CD4-positive, alpha-beta memory T cell (primary cell): ENCODE data around the gene C4BPB. TPM values are rescaled to one million over a fixed set of nuclear protein-coding genes. Genes with fewer than 3 reads are reported as not detected.

Experiments used
- CTCF ChIA-PET: fragments of 350-600 bp; sonication (Branson Sonifier 250); formaldehyde crosslinking; loops from one replicate; lab custom pipeline; 2021; ENCODE audit warnings: inconsistent platforms; ENCODE audit not compliant: partially characterized antibody; lab: Charles Lee
- POLR2A ChIA-PET: fragments of 350-600 bp; sonication (Branson Sonifier 250); formaldehyde crosslinking; loops from one replicate; lab custom pipeline; 2021; ENCODE audit not compliant: partially characterized antibody; lab: Charles Lee
- DNase-seq, 5 donors: peaks; one replicate each; pipeline versions ENCODE4 v3.0.0 to v3.0.0-alpha.2; 2020 to 2022; ENCODE audit warnings: mixed read lengths in 1 of 5
- H3K27ac ChIP-seq: one replicate; pipeline ENCODE4 v1.7.0; 2013; ENCODE audit warnings: low read depth, low read length
- H3K27me3 ChIP-seq: 2 replicates; pipeline ENCODE4 v1.7.0; 2013; ENCODE audit warnings: mild to moderate bottlenecking, low read length, moderate library complexity; ENCODE audit not compliant: insufficient read depth
- H3K36me3 ChIP-seq: 2 replicates; pipeline ENCODE4 v1.7.0; 2013; ENCODE audit warnings: mild to moderate bottlenecking, low read length, moderate library complexity; ENCODE audit not compliant: insufficient read depth
- H3K4me1 ChIP-seq: 2 replicates; pipeline ENCODE4 v1.7.0; 2013; ENCODE audit warnings: mild to moderate bottlenecking, low read length, moderate library complexity; ENCODE audit not compliant: insufficient read depth
- H3K4me3 ChIP-seq, 2 donors: one replicate each; pipeline ENCODE4 v1.7.0; 2013; ENCODE audit warnings: low read length in 2 of 2, mild to moderate bottlenecking in 1 of 2
- H3K9me3 ChIP-seq, 2 donors: one replicate each; pipeline ENCODE4 v1.7.0; 2013; ENCODE audit warnings: low read length in 2 of 2, control low read depth in 1 of 2; ENCODE audit not compliant: control insufficient read depth in 1 of 2
- H3K27ac Mint-ChIP-seq, 7 donors: one replicate each; pipeline ENCODE4 v1.8.0; 2020 to 2021; ENCODE audit warnings: mixed read lengths in 7 of 7, mild to moderate bottlenecking in 6 of 7, inconsistent platforms in 3 of 7, moderate library complexity in 3 of 7
- H3K27me3 Mint-ChIP-seq, 2 donors: one replicate each; pipeline ENCODE4 v1.8.0; 2020 to 2021; ENCODE audit warnings: mixed read lengths in 2 of 2
- H3K36me3 Mint-ChIP-seq, 2 donors: one replicate each; pipeline ENCODE4 v1.8.0; 2020 to 2021; ENCODE audit warnings: mixed read lengths in 2 of 2, inconsistent platforms in 1 of 2, mild to moderate bottlenecking in 1 of 2
- H3K4me1 Mint-ChIP-seq, 4 donors: one replicate each; pipeline ENCODE4 v1.8.0; 2020 to 2021; ENCODE audit warnings: mixed read lengths in 4 of 4, mild to moderate bottlenecking in 1 of 4
- H3K4me3 Mint-ChIP-seq, 8 donors: one replicate each; pipeline ENCODE4 v1.8.0; 2020 to 2021; ENCODE audit warnings: mixed read lengths in 8 of 8, mild to moderate bottlenecking in 7 of 8, moderate library complexity in 6 of 8, inconsistent platforms in 3 of 8
- H3K9me3 Mint-ChIP-seq, 8 donors: one replicate each; pipeline ENCODE4 v1.8.0; 2020 to 2021; ENCODE audit warnings: mixed read lengths in 8 of 8, mild to moderate bottlenecking in 5 of 8, inconsistent platforms in 3 of 8, moderate library complexity in 1 of 8
- intact Hi-C: fragments of 100-400 bp; cut with micrococcal nuclease; formaldehyde crosslinking; loops from one replicate; pipeline ENCODE4 v1.15.1; 2023
- polyA plus RNA-seq, 2 donors: library from polyadenylated mRNA; unstranded; fragments of 300-500 nt; fragmentation: Illumina TruSeq; gene quantifications; one replicate each; pipeline ENCODE4 v1.2.3, GENCODE V29; 2021
- total RNA-seq, 2 experiments: library from RNA; stranded (reverse); gene quantifications; one replicate each; pipeline ENCODE4 v1.2.3, GENCODE V29; 2021

The C4BPB gene
- total and polyA plus RNA-seq, 4 experiments from 2014 or later = 0.35 to 0.90 TPM; not detected in 2

- Histone ChIP-seq H3K4me1 (peaks cover 1% of the 10 kb centered on the region), H3K4me3 (no peak overlapping the region), H3K9me3 (no peaks in the 10 kb centered on the region), H3K36me3 (no peaks in the 10 kb centered on the region), H3K27me3 (no peaks in the 10 kb centered on the region), H3K27ac (no peak overlapping the region)
- intact Hi-C loops = loop anchor here (5.0 to 10.0 kb wide), 4 partner anchors 69 to 442 kb away; partner anchors contain the start of gene DYRK3
- ChIA-PET POLR2A (interaction anchor here (0.6 kb wide), 1 partner anchor 1973 kb away, joined by 3 read pairs; no protein-coding TSS in a partner anchor), CTCF (interaction anchor here (0.7 to 5.1 kb wide), 10 partner anchors 8 to 331 kb away, joined by 3 to 29 read pairs (median 4); partner anchors contain the start of gene PFKFB2)
- Mint-ChIP-seq H3K4me3 (no peak overlapping the region), H3K27me3 (peaks cover 4 to 9% of the 10 kb centered on the region in 2 donors), H3K9me3 (no peaks in the 10 kb centered on the region), H3K4me1 (peaks cover 1 to 6% (median 2%) of the 10 kb centered on the region in 4 donors), H3K27ac (no peak overlapping the region), H3K36me3 (no peaks in the 10 kb centered on the region)
- DNase-seq = no peak
Measured at GRCh38 chr1:207076181-207076955, 12.3 kb upstream of the C4BPB start.

DNA sequence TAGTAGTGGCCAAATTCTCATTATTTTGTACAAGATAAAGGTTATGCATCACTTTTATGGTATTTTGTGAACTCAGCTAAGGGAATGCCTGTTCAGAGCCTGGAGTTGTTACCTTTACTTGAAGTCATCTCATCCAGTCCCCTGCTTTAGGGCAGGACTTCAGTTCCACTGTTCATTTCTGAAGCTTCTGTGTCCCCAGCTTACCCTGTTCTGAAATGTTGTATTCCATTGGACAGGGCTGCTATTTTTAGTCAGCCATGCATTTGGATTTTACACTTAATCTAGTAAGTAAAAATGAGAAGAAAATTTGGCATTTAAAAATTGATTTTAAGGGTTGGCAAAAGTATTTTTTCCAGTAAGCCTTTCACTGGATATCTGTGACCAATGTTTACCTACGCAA is 11.6 kb upstream of the C4BPB start:
- Mint-ChIP-seq H3K27me3 (peaks cover 4 to 9% of the 10 kb centered on the region in 2 donors), H3K36me3 (no peaks in the 10 kb centered on the region), H3K4me1 (peaks cover 0 to 2% (median under 1%) of the 10 kb centered on the region in 4 donors), H3K4me3 (no peak overlapping the region), H3K9me3 (no peaks in the 10 kb centered on the region), H3K27ac (no peak overlapping the region)
- Histone ChIP-seq H3K4me1 (no peaks in the 10 kb centered on the region), H3K9me3 (no peaks in the 10 kb centered on the region), H3K4me3 (no peak overlapping the region), H3K27me3 (no peaks in the 10 kb centered on the region), H3K36me3 (no peaks in the 10 kb centered on the region), H3K27ac (no peak overlapping the region)
- ChIA-PET CTCF (interaction anchor here (0.7 to 5.1 kb wide), 3 partner anchors 22 to 328 kb away, joined by 3 to 29 read pairs (median 3); no protein-coding TSS in a partner anchor), POLR2A (no interaction called here)
- intact Hi-C loops = loop anchor here (1.0 to 10.0 kb wide), 6 partner anchors 27 to 442 kb away; partner anchors contain the start of gene DYRK3
- DNase-seq = no peak

GRCh38 chr1:207077470-207078377 is 10.9 kb upstream of the C4BPB start:
- intact Hi-C loops = loop anchor here (1.0 to 10.0 kb wide), 6 partner anchors 27 to 443 kb away; partner anchors contain the start of gene DYRK3
- Mint-ChIP-seq H3K4me3 (no peak overlapping the region), H3K36me3 (no peaks in the 10 kb centered on the region), H3K27ac (no peak overlapping the region), H3K9me3 (no peaks in the 10 kb centered on the region), H3K27me3 (peaks cover 7 to 11% of the 10 kb centered on the region in 2 donors), H3K4me1 (peaks cover 0 to 2% (median under 1%) of the 10 kb centered on the region in 4 donors)
- no peaks in the 10 kb centered on the region for H3K4me1 ChIP-seq
- no peak overlapping the region for H3K4me3 ChIP-seq
- ChIA-PET POLR2A (interaction anchor here (1.1 kb wide), 1 partner anchor 25 kb away, joined by 3 read pairs; the partner anchor contains the start of gene PFKFB2), CTCF (interaction anchor here (1.0 to 8.4 kb wide), 7 partner anchors 25 to 421 kb away, joined by 3 to 142 read pairs (median 5); partner anchors contain the start of gene PFKFB2)
- no peaks in the 10 kb centered on the region for H3K27me3 ChIP-seq
- no peaks in the 10 kb centered on the region for H3K36me3 ChIP-seq
- H3K27ac ChIP-seq = no peak overlapping the region
- no peaks in the 10 kb centered on the region for H3K9me3 ChIP-seq
- peak; percentile 69 to 75 (median 72) for DNase-seq

GRCh38 chr1:207078578-207079132 is 10.0 kb upstream of the C4BPB start:
- Mint-ChIP-seq H3K4me3 (no peak overlapping the region), H3K27me3 (peaks cover 9 to 13% of the 10 kb centered on the region in 2 donors), H3K36me3 (no peaks in the 10 kb centered on the region), H3K9me3 (no peaks in the 10 kb centered on the region), H3K27ac (peak overlapping the region in 1 of 7 donors; percentile 32), H3K4me1 (peaks cover 0 to 2% (median under 1%) of the 10 kb centered on the region in 4 donors)
- Histone ChIP-seq H3K36me3 (no peaks in the 10 kb centered on the region), H3K9me3 (no peaks in the 10 kb centered on the region), H3K27ac (no peak overlapping the region), H3K4me1 (no peaks in the 10 kb centered on the region), H3K27me3 (no peaks in the 10 kb centered on the region), H3K4me3 (no peak overlapping the region)
- CTCF ChIA-PET = interaction anchor here (1.0 to 8.4 kb wide), 8 partner anchors 26 to 420 kb away, joined by 3 to 142 read pairs (median 5); partner anchors contain the start of gene PFKFB2
- no peak for DNase-seq
- POLR2A ChIA-PET = interaction anchor here (0.7 to 1.1 kb wide), 2 partner anchors 25 to 29 kb away, joined by 3 read pairs; partner anchors contain the start of gene PFKFB2
- intact Hi-C loops = loop anchor here (5.0 to 10.0 kb wide), 4 partner anchors 71 to 444 kb away; partner anchors contain the start of gene DYRK3

GRCh38 chr1:207079706-207080241 is 8.9 kb upstream of the C4BPB start:
- no peak overlapping the region for H3K27ac Mint-ChIP-seq
- intact Hi-C loops = loop anchor here (5.0 to 10.0 kb wide), 4 partner anchors 72 to 445 kb away; partner anchors contain the start of gene DYRK3
- H3K36me3 Mint-ChIP-seq = no peaks in the 10 kb centered on the region
- ChIA-PET CTCF (interaction anchor here (0.7 to 8.4 kb wide), 12 partner anchors 9 to 450 kb away, joined by 3 to 142 read pairs (median 6); partner anchors contain the start of genes C4BPB and PFKFB2), POLR2A (interaction anchor here (1.0 kb wide), 1 partner anchor 39 kb away, joined by 3 read pairs; no protein-coding TSS in a partner anchor)
- DNase-seq = no peak
- no peaks in the 10 kb centered on the region for H3K36me3 ChIP-seq
- H3K27ac ChIP-seq = no peak overlapping the region
- H3K9me3 Mint-ChIP-seq = no peaks in the 10 kb centered on the region
- no peaks in the 10 kb centered on the region for H3K27me3 ChIP-seq
- H3K4me1 ChIP-seq = no peaks in the 10 kb centered on the region
- H3K4me3 Mint-ChIP-seq = no peak overlapping the region
- no peaks in the 10 kb centered on the region for H3K9me3 ChIP-seq
- no peak overlapping the region for H3K4me3 ChIP-seq
- H3K27me3 Mint-ChIP-seq = peaks cover 13 to 14% of the 10 kb centered on the region in 2 donors
- peaks cover 2 to 4% (median 3%) of the 10 kb centered on the region in 4 donors for H3K4me1 Mint-ChIP-seq

DNA sequence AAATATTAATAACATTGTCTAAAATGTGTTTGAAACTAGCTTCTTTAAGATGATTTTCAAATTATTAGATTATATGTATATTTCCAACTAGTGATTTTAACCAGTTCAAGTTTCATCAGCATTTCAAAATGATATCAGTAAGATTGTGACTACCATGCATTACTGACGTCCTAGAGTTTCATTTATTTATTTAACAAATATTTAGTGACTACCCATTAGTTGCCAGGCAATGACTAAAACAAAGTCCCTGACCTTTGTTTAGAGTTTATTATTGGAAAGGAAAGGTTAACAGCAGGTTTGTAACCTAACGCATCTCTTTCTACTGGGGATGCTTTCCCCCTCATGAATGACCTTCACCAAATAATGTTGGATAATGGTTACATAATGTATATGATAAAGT is 7.6 kb upstream of the C4BPB start:
- ChIA-PET POLR2A (interaction anchor here (1.0 kb wide), 1 partner anchor 40 kb away, joined by 3 read pairs; no protein-coding TSS in a partner anchor), CTCF (interaction anchor here (0.7 to 8.4 kb wide), 9 partner anchors 8 to 420 kb away, joined by 3 to 142 read pairs (median 4); partner anchors contain the start of gene PFKFB2)
- H3K36me3 Mint-ChIP-seq = no peaks in the 10 kb centered on the region

More for the DNA sequence above, 7.6 kb upstream of the C4BPB start:
- intact Hi-C loops = no loop called here
- Mint-ChIP-seq H3K27ac (no peak overlapping the region), H3K4me3 (no peak overlapping the region), H3K27me3 (peaks cover 13 to 19% of the 10 kb centered on the region in 2 donors), H3K9me3 (no peaks in the 10 kb centered on the region), H3K4me1 (peaks cover 3 to 11% (median 7%) of the 10 kb centered on the region in 4 donors)
- Histone ChIP-seq H3K9me3 (no peaks in the 10 kb centered on the region), H3K4me3 (no peak overlapping the region), H3K4me1 (no peaks in the 10 kb centered on the region), H3K36me3 (no peaks in the 10 kb centered on the region), H3K27ac (no peak overlapping the region), H3K27me3 (no peaks in the 10 kb centered on the region)
- no peak for DNase-seq
